ENCODE measurements around the gene OSMR. TPM values are rescaled to one million over a fixed set of nuclear protein-coding genes. Genes with fewer than 3 reads are reported as not detected.

OSMR gene
- total and polyA plus RNA-seq, 9 donors = 16.6 to 87.1 (median 48.9) TPM

DNA sequence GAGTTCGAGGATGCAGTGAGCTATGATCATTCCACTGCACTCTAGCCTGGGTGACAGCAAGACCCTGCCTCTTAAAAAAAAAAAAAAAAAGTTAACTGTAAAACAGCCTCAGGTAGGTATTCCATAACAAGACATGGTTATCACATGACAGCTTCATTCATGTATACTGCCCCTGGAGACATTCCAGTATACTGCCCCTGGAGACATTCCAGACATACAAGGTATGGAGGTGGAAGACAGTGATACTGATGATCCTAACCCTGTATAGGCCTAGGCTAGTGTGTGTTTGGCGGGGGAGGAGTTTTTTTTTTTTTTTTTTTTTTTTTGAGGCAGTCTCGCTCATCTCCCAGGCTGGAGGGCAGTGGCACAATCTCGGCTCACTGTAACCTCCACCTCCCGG, 122.9 kb downstream of the OSMR start:
- H3K4me3 ChIP-seq = no peak overlapping the region
- no peaks in the 10 kb centered on the region for H3K9me3 ChIP-seq
- H3K4me1 ChIP-seq (ENCODE audit: insufficient read depth) = no peaks in the 10 kb centered on the region
- no peaks in the 10 kb centered on the region for H3K27me3 ChIP-seq
- intact Hi-C loops (cut with DNase I) = no loop called here
- WGBS, 3 donors = 96 to 97% (median 96%) methylated on average over 5 of the region's 5 CpGs
- no peaks in the 10 kb centered on the region for H3K36me3 ChIP-seq
- TF ChIP-seq EP300 (IDR thresholded peaks at IDR 0.05) (no peak), POLR2A (IDR thresholded peaks at IDR 0.05) (no peak)
- TF ChIP-seq, protein P1, sequence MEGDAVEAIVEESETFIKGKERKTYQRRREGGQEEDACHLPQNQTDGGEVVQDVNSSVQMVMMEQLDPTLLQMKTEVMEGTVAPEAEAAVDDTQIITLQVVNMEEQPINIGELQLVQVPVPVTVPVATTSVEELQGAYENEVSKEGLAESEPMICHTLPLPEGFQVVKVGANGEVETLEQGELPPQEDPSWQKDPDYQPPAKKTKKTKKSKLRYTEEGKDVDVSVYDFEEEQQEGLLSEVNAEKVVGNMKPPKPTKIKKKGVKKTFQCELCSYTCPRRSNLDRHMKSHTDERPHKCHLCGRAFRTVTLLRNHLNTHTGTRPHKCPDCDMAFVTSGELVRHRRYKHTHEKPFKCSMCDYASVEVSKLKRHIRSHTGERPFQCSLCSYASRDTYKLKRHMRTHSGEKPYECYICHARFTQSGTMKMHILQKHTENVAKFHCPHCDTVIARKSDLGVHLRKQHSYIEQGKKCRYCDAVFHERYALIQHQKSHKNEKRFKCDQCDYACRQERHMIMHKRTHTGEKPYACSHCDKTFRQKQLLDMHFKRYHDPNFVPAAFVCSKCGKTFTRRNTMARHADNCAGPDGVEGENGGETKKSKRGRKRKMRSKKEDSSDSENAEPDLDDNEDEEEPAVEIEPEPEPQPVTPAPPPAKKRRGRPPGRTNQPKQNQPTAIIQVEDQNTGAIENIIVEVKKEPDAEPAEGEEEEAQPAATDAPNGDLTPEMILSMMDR (IDR thresholded peaks at IDR 0.05) = no peak
- H3K27ac ChIP-seq = no peak overlapping the region
- DNase-seq = no peak

- no peak overlapping the region for H3K27ac ChIP-seq
- TF ChIP-seq, protein P1 (IDR thresholded peaks at IDR 0.05) = no peak
- TF ChIP-seq POLR2A (IDR thresholded peaks at IDR 0.05) = no peak
- no peak for TF ChIP-seq EP300 (IDR thresholded peaks at IDR 0.05)
- no peaks in the 10 kb centered on the region for H3K9me3 ChIP-seq
- no peaks in the 10 kb centered on the region for H3K4me1 ChIP-seq (ENCODE audit: insufficient read depth)
- intact Hi-C loops (cut with DNase I) = no loop called here
- H3K36me3 ChIP-seq = no peaks in the 10 kb centered on the region
- no peak overlapping the region for H3K4me3 ChIP-seq
- no peaks in the 10 kb centered on the region for H3K27me3 ChIP-seq
- no peak for DNase-seq
These were observed 132.2 kb downstream of the OSMR start for GRCh38 chr5:38978036-38978435.

GRCh38 chr5:38979535-38979934, 133.7 kb downstream of the OSMR start:
- no peak for TF ChIP-seq EP300 (IDR thresholded peaks at IDR 0.05)
- no peak for TF ChIP-seq POLR2A (IDR thresholded peaks at IDR 0.05)
- TF ChIP-seq, protein P1 (IDR thresholded peaks at IDR 0.05) = no peak
- DNase-seq = no peak
- Histone ChIP-seq H3K27ac (no peak overlapping the region), H3K36me3 (no peaks in the 10 kb centered on the region), H3K9me3 (no peaks in the 10 kb centered on the region), H3K4me3 (no peak overlapping the region), H3K27me3 (no peaks in the 10 kb centered on the region), H3K4me1 (ENCODE audit: insufficient read depth) (no peaks in the 10 kb centered on the region)
- intact Hi-C loops (cut with DNase I) = no loop called here
- 64 to 69% (median 67%) methylated on average over 2 of the region's 2 CpGs for WGBS, 3 donors

Other genes starting within 250 kb of the OSMR start
- gene RICTOR, start 228.4 kb downstream of the OSMR start, total RNA-seq = 10 to 100 TPM; 36.3 to 55.1 (median 42.7) TPM
- 10 to 100 TPM in 1 of 2 donors, 1 to 10 TPM in 1; 6.7 to 14.0 TPM for gene RICTOR, start 228.4 kb downstream of the OSMR start, polyA plus RNA-seq

Data from ovary (tissue), 9 donors.